Measurements from ENCODE around the gene PCDHB5.
"Not testable (repeated sequence)": the region's sequence is repeated elsewhere in the genome, so short reads cannot be mapped to it uniquely, and the experiment has no call there.

PCDHB5 gene

GRCh38 chr5:141135030-141135717 lies at the start of gene PCDHB5:
Gene PCDHB5 (plus strand): TSS chr5:141135206. CDS start chr5:141135435, 229 bp downstream.
- no peak for DNase-seq

GRCh38 chr5:141094481-141095262 lies 40.3 kb upstream of the PCDHB5 start, which contains the start of gene PCDHB2:
Gene PCDHB2 (plus strand): TSS chr5:141094615. CDS start chr5:141094791, 176 bp downstream.
- no peak for DNase-seq

- no peak for DNase-seq
Observed at GRCh38 chr5:141095263-141095641, 39.8 kb upstream of the PCDHB5 start.

- DNase-seq: not testable (repeated sequence)
Observed at GRCh38 chr5:141096181-141096580, 38.8 kb upstream of the PCDHB5 start.

- not testable (repeated sequence) for DNase-seq
Observed at GRCh38 chr5:141096586-141096985, 38.4 kb upstream of the PCDHB5 start.

- no peak for DNase-seq
Observed at GRCh38 chr5:141100243-141100805, 34.7 kb upstream of the PCDHB5 start, which contains the start of gene PCDHB3. Gene PCDHB3 (plus strand): TSS chr5:141100473. CDS start chr5:141100650, 177 bp downstream.

- DNase-seq: no peak
Observed at GRCh38 chr5:141101059-141101458, 33.9 kb upstream of the PCDHB5 start.

GRCh38 chr5:141102070-141102469 lies 32.9 kb upstream of the PCDHB5 start:
- DNase-seq: not testable (repeated sequence)

GRCh38 chr5:141102471-141102870 lies 32.5 kb upstream of the PCDHB5 start:
- DNase-seq: not testable (repeated sequence)

GRCh38 chr5:141105350-141105749 lies 29.7 kb upstream of the PCDHB5 start:
- no peak for DNase-seq

- DNase-seq: no peak
Observed at GRCh38 chr5:141119250-141119649, 15.8 kb upstream of the PCDHB5 start.

- no peak for DNase-seq
Observed at GRCh38 chr5:141121563-141121962, 13.4 kb upstream of the PCDHB5 start, which contains the start of gene PCDHB4. Gene PCDHB4 (plus strand): TSS chr5:141121818. CDS start chr5:141121999, 181 bp downstream.

- DNase-seq: no peak
Observed at GRCh38 chr5:141121985-141122384, 13.0 kb upstream of the PCDHB5 start.

GRCh38 chr5:141123396-141124135 lies 11.4 kb upstream of the PCDHB5 start:
- not testable (repeated sequence) for DNase-seq

- DNase-seq: no peak
Observed at GRCh38 chr5:141127305-141127704, 7.7 kb upstream of the PCDHB5 start.

GRCh38 chr5:141135718-141136266 lies 786 bp downstream of the PCDHB5 start:
- no peak for DNase-seq

- DNase-seq: not testable (repeated sequence)
Observed at GRCh38 chr5:141137346-141137745, 2.3 kb downstream of the PCDHB5 start.

GRCh38 chr5:141149812-141150211 lies 14.8 kb downstream of the PCDHB5 start, which contains the start of gene PCDHB6:
Gene PCDHB6 (plus strand): TSS chr5:141150057. CDS start chr5:141150258, 201 bp downstream.
- no peak for DNase-seq

- no peak for DNase-seq
Observed at GRCh38 chr5:141150224-141150992, 15.4 kb downstream of the PCDHB5 start.

- DNase-seq: no peak
Observed at GRCh38 chr5:141150993-141151325, 16.0 kb downstream of the PCDHB5 start.

GRCh38 chr5:141151632-141152031 lies 16.6 kb downstream of the PCDHB5 start:
- DNase-seq: not testable (repeated sequence)

- not testable (repeated sequence) for DNase-seq
Observed at GRCh38 chr5:141152096-141152495, 17.1 kb downstream of the PCDHB5 start.
